SK-N-SH treated with all-trans-retinoic acid at 6 μM for 48 hours (cell line): Measurements from ENCODE around the gene GART.

Experiments used
- ARNTL ChIP-seq: fragments of 450-650 bp; formaldehyde crosslinking; IDR thresholded peaks from 2 replicates; pipeline ENCODE4 v1.5.0; 2020; ENCODE audit warnings: low read depth, mild to moderate bottlenecking, moderate library complexity, borderline replicate concordance
- ESRRG ChIP-seq: fragments of 250-450 bp; sonication (Bioruptor Pico); IDR thresholded peaks from 2 replicates; pipeline ENCODE4 v1.6.1; 2021; ENCODE audit warnings: mild to moderate bottlenecking
- ISL1 ChIP-seq: fragments of 250-450 bp; sonication (Bioruptor Pico); IDR thresholded peaks from 2 replicates; pipeline ENCODE4 v2.1.2; 2022; ENCODE audit warnings: mild to moderate bottlenecking, moderate library complexity
- PATZ1 ChIP-seq: fragments of 250-450 bp; sonication (Bioruptor Pico); IDR thresholded peaks from 2 replicates; pipeline ENCODE4 v1.8.0; 2020; ENCODE audit warnings: mild to moderate bottlenecking, moderate library complexity, borderline replicate concordance
- POU6F1 ChIP-seq: fragments of 250-450 bp; sonication (Bioruptor Pico); IDR thresholded peaks from 2 replicates; pipeline ENCODE4 v1.8.0; 2021; ENCODE audit warnings: low read depth, mild to moderate bottlenecking, moderate library complexity, borderline replicate concordance
- PPARA ChIP-seq: fragments of 250-450 bp; sonication (Bioruptor Pico); IDR thresholded peaks from 2 replicates; pipeline ENCODE4 v1.5.0; 2020; ENCODE audit warnings: mild to moderate bottlenecking, borderline replicate concordance
- RARB ChIP-seq: fragments of 250-450 bp; sonication (Bioruptor Pico); IDR thresholded peaks from 2 replicates; pipeline ENCODE4 v1.8.0; 2021; ENCODE audit warnings: mild to moderate bottlenecking, moderate library complexity
- TSHZ2 ChIP-seq: fragments of 250-450 bp; sonication (Bioruptor Pico); IDR thresholded peaks from 2 replicates; pipeline ENCODE4 v1.5.0; 2020; ENCODE audit warnings: mild to moderate bottlenecking, moderate library complexity
- ZFP3 ChIP-seq: fragments of 250-450 bp; sonication (Bioruptor Pico); IDR thresholded peaks from 2 replicates; pipeline ENCODE4 v1.5.0; 2020; ENCODE audit warnings: mild to moderate bottlenecking, moderate library complexity
- ZFP30 ChIP-seq: fragments of 450-650 bp; formaldehyde crosslinking; IDR thresholded peaks from 2 replicates; pipeline ENCODE4 v1.5.0; 2022; ENCODE audit warnings: mild to moderate bottlenecking, moderate library complexity
- ZNF565 ChIP-seq: fragments of 450-650 bp; formaldehyde crosslinking; conservative IDR thresholded peaks from 2 replicates; pipeline ENCODE4 v1.5.0; 2020; ENCODE audit warnings: low read depth, mild to moderate bottlenecking, moderate library complexity

- TF ChIP-seq PPARA, result no peak
- TF ChIP-seq POU6F1 (CRISPR knock-in tag), result no peak
- TF ChIP-seq ZNF565 (CRISPR knock-in tag), result no peak
- no peak for TF ChIP-seq TSHZ2 (CRISPR knock-in tag)
- no peak for TF ChIP-seq ZFP30 (CRISPR knock-in tag)
- TF ChIP-seq ZFP3 (CRISPR knock-in tag), result no peak
- TF ChIP-seq RARB (CRISPR knock-in tag), result no peak
- TF ChIP-seq ESRRG (CRISPR knock-in tag), result no peak
- TF ChIP-seq ARNTL (CRISPR knock-in tag), result no peak
- no peak for TF ChIP-seq ISL1 (CRISPR knock-in tag)
- TF ChIP-seq PATZ1, result no peak
Measured at GRCh38 chr21:33569991-33570390, 28.1 kb upstream of the GART start.
